Stimulated activated CD8-positive, alpha-beta memory T cell treated with anti-CD3 and anti-CD28 coated beads, Interleukin-12 subunit alpha, Interleukin-12 subunit beta, amount 100 ng/mL, for 24 hours (primary cell): ENCODE measurements around the gene KCNJ10.

Experiments used
- DNase-seq: peaks from one replicate; pipeline ENCODE4 v3.0.0-alpha.2; 2020; ENCODE audit errors: extremely low read depth

KCNJ10 gene

DNA sequence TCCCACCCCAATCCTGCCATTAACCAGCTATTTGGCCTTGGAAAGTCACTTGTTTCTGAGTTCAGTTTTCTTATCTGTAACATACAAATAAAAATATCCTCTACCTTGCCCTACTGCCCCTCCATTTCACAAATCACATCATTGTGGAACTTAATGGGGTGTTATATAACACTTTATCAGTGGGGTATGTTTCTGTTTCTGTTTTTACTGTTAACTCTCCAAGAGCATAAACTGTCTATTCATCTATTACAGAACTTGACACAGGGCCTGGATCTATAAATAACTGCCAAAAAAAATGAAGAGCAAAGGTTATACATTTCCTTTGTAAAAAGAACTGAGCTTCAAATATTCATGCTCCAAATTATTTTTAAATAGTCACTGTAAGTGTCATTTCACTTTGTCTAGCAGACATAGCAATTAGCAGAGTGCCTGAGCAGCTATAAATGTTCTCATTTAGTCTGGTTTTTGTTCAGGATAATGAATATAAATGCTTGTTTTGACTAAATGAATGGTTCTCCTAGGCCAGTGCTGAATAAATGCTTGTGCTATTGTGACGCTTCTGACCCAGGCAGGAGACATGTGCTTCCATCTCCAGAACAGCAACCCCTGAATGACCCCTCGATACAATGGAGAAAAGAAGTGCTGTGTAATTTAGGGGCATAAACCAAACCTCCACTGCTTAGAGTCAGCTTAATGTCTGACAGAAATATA lies 45.6 kb downstream of the KCNJ10 start:
- no peak for DNase-seq

DNA sequence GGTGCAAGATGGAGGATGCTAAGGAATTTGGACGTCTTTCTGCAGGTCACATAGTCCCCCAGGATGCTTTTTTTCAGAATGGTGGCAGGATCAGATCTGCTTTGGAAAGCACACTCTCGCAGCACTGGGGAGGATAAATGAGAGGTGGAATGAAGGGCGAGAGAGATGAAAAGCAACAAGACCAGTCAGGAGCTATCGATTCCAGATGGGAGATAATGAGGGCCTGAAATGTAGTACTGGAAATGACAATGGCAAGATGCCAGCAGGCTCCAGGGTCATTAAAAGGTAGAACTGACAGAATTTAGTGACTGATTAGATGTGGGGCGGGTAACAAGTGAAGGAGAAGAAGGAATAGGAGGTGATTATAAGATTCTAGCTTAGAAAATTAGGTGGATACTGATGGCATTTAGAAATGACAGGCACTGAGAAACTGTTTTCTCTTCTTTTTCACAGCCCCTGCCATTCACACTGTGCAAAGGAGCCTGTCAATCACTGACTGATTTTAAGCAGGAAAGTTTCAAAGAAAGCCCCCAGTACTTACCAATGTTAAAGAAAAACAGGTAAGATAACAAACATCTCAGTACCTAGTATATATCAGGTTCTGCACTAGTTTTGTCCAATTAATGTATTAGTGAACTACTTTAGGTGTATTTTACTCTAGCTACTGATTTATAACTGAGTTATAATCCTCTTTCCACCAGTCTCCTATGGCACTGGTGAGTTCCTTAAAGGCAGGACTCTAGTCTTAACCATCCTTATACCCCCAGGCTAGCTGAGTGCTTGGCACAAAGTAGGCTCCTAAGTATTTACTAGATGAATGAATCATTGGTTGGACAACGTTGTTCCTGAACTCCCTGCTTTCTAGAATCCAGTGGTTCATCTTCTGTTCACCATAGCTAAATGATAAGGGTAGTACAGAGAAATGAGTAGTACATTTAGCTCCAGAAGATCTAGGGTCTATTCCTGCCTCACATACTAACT lies 47.3 kb downstream of the KCNJ10 start:
- DNase-seq: no peak

DNA sequence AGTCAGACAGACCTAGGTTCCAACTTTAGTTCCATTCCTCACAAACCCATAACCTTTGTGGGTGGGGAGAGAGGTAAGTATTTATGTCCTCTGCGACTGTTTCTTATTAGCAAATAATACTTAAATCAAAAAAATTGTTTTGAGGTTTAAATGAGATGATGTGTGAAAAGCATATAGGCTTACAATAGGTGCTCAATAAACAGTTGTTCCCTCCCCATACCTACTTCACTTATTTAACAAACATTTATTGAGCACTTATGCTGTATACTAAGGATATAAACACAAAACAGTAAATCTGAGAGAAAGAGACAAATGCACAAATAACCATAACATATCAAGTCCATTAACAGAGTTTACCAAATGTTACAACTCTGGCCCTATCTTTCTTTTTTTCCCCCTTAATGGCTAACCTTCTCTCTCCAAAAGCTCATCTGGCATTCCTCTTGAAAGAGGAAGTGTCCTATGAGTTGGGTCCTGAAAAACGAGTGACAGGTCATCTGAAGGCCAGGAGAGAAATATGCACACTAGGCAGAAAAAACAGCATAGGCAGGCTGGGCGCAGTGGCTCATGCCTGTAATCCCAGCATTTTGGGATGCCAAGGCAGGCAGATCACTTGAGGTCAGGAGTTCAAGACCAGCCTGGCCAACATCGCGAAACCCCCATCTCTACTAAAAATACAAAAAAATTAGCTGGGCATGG lies 48.4 kb downstream of the KCNJ10 start:
- DNase-seq: no peak

DNA sequence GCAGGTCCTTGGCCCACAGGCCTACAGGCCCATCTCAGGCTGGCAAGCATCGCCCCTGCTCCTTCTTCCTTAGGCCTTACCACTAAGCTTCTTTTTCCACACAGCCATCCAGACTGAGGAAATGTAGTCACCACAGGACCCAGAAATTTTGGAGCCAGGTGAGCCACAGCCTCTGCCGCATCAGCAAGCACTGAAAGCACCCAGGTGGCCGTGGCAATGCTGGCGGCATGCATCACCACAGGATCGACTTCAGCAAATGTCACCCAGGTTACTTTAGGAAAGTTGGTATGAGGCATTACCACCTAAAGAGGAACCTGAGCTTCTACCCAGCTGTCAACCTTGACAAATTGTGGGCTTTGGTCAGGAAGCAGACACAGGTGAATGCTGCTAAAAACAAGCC lies 49.8 kb downstream of the KCNJ10 start:
- no peak for DNase-seq

DNA sequence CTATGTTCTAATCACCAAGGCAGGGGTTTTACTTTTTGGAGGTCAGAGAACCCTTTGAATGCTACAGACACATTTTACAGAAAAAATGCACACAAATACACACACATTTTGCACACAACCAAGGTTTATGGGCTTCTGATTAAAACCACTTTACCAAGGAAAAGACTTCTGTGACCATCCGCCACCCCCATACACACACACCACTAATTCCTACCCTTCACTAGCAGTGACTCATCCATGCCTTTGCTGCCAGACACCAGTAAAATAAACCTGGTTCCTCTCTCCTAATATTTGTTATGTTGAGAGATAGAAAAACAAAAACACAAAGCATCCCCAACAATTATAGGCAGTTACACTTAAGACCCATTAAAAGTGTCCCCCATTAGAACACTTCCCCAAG lies 51.1 kb downstream of the KCNJ10 start:
- DNase-seq: no peak

DNA sequence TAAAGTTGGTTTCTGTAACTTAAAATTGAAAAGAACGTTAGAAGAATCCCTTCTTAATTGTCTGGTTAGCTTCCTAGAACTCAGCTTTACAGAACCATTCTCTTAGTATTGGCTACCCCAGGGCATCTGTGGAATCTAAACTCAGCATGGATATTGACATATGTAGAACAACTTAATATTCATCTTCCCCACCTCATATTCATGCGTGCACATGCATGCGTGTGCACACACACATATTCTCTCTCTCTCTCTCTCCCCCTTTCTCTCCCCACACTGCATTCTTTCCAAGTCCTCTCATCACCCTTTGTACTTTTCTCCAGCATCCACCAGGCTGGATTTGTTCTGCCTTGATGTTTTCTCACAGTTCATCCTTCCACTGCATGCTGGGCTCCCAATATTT lies 51.6 kb downstream of the KCNJ10 start:
- no peak for DNase-seq

DNA sequence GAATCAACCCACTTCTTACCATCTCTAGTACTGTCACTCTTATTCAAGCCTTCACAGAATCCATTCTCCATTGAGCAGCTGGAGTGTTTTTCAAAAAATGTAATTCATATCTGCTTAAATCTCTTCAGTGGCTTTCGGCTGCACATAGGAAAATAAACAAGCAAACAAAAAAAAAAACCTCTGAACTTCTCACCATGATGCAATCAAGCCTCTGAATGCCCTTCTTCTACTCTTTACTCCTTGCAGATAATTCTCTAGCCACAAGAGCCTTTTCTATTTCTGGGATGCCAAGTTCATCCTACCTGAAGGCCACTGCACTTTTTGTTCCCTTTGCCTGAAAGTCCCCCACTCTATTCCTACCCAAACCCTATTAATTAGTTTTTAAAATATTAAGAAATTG lies 52.4 kb downstream of the KCNJ10 start:
- DNase-seq: no peak

DNA sequence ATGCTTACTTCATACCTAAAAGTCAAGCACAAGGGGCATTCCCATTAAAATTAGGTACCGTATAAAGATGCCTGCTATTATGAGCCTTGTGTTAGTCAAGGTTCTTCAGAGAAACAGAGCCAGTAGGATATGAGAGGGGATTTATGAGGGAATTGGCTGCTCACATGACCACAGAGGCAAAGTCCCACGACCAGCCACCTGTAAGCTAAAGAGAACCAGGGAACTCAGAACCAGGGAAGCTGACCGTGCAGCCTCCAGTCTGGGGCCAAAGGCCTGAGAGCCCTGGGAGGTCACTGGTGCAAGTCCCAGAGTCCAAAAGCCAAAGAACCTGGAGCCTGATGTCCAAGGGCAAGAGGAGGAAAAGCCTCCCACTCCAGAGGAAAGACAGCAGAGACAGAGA lies 58.2 kb downstream of the KCNJ10 start:
- DNase-seq: no peak

DNA sequence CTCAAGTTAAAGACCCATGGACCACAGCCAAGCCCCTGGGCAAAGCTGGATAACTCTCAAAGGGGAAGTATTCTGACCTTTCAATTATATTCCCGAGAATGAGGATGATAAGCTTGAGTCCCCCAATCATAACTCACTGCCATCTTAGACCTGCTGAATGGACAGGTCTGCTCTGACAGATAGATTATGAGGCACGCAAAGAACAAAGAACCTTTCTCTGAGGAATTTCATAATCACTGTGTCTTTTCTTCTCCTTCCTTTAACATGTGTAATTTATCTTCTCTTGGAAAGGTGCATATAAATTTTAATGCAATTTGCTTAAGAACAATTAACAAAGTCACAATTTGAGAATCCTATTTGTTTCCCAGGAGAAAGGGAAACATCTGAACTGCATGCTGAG lies 60.2 kb downstream of the KCNJ10 start:
- DNase-seq: no peak

DNA sequence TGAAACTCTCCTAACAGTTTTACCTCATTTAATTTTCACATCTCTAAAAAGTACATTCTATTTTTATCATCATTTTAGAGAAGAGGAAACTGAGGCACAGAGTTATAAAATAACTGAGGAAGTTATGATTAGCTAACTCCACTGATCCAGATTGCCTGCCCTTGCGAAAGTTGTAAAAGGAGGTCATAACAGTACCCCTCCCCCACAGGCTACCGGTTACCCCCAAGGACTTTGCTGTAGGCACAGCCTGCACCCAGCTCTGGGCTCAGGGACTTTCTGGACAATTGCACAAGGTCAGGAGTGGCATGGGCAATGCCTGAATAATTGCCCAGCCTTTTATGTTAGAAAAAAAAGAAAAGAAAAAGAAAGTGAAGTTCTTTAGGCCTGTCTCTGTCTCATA lies 60.9 kb downstream of the KCNJ10 start:
- no peak for DNase-seq

DNA sequence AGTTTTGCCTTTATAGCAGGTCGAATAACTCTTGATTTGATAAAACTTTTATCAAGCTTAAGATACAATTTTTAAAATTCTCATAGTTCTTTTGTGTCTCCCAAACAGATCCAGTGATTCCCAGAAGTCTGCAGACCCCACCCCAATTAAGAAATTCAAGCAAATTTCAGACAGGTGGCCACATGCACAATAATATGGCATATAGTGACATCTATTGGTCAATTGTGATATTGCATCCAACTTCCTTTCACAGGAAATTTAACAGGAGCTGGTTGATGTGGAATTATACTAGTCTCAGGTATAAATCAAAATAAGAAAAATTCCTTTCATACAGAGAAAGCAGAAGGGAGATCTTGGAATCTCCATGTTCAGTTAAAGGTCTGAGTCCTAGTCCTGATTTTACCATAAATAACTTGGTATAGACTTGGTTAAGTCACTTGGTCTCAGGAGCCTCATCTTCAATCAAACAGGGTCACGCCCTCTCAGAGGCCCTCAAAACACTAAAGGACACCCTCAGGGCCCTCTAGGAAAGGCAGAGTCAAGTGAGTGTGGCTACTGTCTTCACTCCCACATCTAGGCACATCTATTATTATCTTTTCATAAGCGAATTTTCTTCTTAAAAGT lies 62.3 kb downstream of the KCNJ10 start:
- DNase-seq: no peak

DNA sequence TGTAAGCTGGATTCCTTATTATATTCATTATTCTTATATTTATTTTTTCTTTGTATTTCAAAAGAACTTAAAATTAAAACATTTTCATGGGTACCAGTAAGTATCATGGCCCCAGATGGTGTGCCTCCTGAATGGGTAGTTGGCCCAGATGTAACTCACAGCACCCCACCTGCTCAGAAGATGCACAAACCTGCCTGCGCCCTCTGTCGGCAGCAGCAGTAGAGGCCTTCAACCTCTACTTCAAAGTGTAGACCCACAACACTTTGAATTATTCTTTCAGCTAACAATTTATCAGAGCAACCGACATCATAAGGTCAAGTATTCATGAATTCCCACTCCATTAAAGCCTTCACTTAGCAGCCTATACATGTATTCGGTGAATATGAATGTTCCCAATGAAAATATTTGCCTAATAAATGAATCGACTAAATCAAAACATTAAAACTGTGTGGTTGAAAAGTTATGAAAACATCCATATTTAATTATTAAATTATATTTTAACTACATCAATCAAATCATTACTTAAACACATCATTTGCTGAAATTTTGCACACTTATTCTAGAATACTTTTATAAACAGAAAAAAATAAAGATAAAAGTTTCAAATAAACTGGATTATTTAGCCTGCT lies 63.5 kb downstream of the KCNJ10 start:
- peak; percentile 41 for DNase-seq

DNA sequence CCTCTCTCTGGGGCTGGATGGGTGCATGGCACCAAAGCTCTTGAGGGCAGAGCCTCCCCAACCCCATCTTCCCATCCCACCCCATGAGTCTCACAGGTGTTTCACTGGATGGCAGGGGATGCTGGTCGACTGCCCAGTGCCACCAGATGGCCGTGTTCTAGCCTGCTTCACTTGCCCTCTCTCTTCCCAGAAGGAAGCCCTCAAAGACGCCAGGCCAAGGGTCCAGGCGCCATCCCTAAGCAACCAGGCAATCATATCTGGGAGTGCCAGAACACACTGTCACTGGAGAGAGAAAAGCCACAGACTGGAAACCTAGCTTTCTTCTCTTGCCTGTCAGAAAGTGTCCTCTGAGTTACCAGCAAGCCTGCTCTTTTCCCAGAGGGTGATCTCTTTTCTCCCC lies 64.9 kb downstream of the KCNJ10 start:
- DNase-seq: no peak

DNA sequence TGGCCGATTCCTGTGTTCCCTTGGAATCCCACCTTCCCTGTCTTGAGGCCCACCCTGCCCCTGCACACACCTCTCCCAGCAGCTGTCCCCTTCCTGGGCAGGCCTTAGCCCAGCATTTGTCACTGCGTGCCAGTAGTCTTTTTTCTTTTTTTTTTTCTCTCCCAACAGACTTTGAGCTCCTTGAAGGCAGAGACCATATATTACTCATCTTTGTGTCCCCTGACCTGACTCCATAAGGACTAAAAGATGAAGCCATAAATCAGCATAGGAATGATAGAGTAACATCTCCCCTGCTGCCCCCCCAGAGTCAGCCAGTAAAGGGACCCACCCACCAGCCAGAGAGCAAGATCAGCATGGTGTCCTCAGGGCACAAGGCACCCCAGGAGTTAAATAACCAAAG lies 65.5 kb downstream of the KCNJ10 start:
- no peak for DNase-seq

DNA sequence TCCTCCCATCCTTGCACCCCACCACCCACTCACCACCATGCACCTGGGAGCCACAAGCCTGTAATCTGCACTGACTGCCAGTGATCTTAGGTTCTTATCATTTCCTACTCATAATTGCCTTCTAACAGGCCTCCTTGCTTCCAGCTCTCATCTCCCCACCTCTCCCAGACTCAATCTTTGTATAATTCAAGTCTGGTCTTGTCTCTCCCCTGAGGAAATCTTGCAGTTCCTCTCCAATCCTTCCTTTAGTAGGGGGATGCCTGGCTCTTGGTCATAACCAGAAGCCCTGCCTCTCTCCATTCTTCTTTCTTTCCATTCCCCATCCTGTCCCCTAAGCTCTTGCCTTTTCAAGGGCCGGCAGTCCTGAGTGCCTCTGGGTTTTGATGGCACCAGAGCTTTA lies 66.0 kb downstream of the KCNJ10 start:
- DNase-seq: no peak

DNA sequence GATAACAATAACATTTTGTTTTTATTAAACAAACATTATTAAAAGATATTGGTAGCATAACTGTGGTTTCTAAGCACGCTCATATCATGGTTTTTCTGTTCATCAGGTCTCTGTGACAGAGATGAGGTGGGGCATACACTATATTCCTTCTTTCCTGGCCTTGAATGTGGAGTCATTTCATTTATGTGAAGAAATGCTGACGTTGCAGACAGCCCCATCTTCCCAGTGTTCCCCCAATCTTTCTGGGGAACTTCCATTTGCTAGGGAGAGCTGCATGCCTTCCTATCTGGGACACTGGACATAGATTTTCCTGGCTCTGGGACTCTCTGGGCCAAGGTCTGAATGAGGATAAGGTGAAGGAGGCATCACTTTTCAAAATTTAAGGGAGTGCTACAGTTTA lies 68.5 kb downstream of the KCNJ10 start:
- no peak for DNase-seq

DNA sequence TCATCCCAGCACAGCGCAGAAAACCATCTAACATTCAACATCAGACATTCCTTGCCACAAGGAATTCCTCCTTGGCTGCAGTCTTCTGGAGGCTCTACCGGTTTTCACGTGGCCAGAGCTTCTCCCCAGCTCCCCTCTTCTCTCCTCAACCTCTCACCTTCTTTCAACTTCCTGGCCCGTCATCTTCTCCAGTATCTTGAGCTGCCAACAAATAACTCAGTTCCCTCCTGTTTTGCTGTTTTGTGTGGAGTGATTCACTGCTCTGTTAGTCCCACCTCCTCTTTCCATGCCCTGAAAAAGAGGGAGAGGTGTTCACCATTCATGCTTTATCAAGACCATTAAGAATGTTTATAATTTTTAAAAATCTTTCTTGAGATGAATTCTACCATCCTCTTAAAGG lies 70.8 kb downstream of the KCNJ10 start:
- no peak for DNase-seq

DNA sequence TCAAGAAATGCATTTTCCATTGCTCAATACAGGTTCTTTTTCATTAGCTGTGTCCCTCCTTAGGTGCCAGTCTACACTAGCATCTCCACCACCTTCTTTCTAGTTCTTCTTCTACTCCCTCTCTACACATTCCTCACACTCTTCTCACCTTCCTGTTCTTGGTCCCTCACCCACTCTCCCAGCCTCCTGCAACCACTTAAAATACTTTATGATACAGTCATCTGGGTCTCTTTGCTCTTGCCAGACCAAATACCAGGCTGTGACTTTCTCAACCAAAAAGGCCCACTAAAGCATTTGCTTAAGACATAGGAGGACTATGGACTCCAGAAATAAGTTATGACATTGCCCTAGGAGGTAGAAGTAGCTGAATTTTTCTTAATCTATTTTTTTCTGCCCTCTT lies 73.3 kb downstream of the KCNJ10 start:
- no peak for DNase-seq

DNA sequence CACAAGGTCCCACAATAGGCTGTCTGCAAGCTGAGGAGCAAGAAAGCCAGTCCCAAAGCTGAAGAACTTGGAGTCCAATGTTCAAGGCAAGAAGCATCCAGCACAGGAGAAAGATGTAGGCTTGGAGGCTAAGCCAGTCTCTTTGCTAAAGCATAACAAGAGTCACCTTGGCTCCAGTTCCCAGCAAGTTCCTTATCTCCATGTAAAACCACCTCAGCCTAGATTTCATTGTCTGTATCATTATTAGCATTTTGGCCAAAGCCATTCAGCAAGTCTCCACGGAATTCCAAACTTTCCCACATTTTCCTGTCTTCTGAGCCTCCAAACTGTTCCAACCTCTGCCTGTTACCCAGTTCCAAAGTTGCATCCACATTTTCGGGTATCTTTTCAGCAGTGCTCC lies 75.1 kb downstream of the KCNJ10 start:
- DNase-seq: no peak

DNA sequence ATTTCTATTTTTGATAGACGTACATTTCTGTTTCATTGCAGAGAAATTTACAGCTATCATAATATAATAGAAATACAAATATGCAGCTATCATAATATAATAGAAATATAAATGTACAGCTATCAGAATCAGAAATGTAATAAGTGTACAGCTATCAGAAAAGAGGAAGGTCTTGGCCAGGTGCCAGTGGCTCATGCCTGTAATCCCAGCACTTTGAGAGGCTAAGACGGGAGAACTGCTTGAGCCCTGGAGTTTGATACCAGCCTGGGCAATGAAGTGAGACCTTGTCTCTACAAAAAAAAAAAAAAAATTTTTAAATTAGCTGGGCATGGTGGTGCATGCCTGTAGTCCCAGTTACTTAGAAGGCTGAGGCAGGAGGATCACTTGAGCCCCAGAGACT lies 76.0 kb downstream of the KCNJ10 start:
- no peak for DNase-seq

DNA sequence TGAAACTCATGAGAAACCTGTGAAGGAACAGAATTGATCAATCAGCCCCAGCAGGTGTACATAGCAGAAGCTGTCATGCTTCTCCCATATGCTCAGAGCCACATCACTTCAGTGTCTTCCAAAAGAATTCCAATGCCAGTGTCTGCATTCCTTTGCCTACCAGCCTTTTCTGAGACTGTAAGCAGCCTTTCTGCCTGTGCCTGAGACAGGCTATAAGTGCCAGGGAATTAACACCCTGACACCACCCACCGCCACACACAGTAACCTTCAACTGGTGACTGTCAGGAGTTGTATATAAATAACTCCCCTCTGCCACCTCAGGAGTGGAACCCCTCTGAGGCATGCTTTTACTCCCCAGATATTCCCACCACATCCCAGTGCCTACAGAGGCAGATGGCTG lies 77.8 kb downstream of the KCNJ10 start:
- no peak for DNase-seq

DNA sequence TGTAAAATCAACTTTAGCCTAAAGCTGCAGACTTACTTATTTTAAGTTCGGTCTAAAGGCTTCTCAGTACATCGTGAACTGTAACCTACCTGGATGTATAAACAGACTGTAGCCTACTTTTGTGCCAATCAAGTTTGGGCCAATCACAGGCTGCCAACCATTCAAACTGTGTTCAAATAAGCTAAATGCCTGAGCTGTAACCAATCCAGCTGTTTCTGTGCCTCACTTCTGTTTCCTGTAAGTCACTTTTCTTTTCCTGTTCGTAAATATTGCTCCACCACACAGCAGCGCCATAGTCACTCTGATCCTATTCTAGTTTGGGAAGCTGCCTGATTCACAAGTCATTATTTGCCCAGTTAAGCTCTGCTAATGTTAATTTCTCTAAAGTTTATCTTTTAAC lies 78.4 kb downstream of the KCNJ10 start:
- DNase-seq: no peak
